SK-N-MC (cell line): ENCODE measurements around the gene CSNK2A3.

Experiments
- FOXP2 ChIP-seq: optimal IDR thresholded peaks from 2 replicates; pipeline ENCODE3; 2011; ENCODE audit warnings: mild to moderate bottlenecking, moderate library complexity; ENCODE audit not compliant: insufficient read depth; ENCODE audit errors: extremely low read length, control extremely low read depth
- POLR2AphosphoS5 ChIP-seq: IDR thresholded peaks from 2 replicates; pipeline ENCODE4 v1.6.1; 2012; ENCODE audit warnings: mild to moderate bottlenecking, low read depth, low read length, borderline replicate concordance

GRCh38 chr11:11378184-11378940 is 25.3 kb upstream of the CSNK2A3 start:
- TF ChIP-seq FOXP2 (no peak), POLR2AphosphoS5 (no peak)
